Stimulated activated CD4-positive, alpha-beta T cell treated with anti-CD3 and anti-CD28 coated beads, Interleukin-1b, Interleukin-23, amount 100 ng/mL, for 48 hours (primary cell): ENCODE measurements around the gene EPHB6.

Source experiments
- DNase-seq: peaks from one replicate; pipeline ENCODE4 v3.0.0-alpha.2; 2020

The EPHB6 gene

DNA sequence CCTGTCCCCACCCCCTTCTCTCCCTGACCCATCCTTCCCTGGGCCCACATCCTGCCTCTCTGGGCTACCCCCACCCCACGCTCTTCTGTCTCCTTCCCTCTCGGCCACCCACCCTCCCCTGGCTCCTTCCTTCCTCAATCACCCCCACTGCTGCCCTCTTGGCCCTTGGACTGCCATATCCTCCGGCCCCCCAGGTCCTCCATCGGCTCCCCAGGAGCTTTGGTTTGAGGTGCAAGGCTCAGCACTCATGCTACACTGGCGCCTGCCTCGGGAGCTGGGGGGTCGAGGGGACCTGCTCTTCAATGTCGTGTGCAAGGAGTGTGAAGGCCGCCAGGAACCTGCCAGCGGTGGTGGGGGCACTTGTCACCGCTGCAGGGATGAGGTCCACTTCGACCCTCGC is 10.9 kb downstream of the EPHB6 start:
- no peak for DNase-seq

GRCh38 chr7:142866361-142867096 is 11.7 kb downstream of the EPHB6 start:
- DNase-seq = no peak

GRCh38 chr7:142867097-142867378 is 12.2 kb downstream of the EPHB6 start:
- no peak for DNase-seq

- no peak for DNase-seq
Observed at GRCh38 chr7:142867398-142868187, 12.7 kb downstream of the EPHB6 start.

- no peak for DNase-seq
Observed at GRCh38 chr7:142868188-142868985, 13.5 kb downstream of the EPHB6 start.

DNA sequence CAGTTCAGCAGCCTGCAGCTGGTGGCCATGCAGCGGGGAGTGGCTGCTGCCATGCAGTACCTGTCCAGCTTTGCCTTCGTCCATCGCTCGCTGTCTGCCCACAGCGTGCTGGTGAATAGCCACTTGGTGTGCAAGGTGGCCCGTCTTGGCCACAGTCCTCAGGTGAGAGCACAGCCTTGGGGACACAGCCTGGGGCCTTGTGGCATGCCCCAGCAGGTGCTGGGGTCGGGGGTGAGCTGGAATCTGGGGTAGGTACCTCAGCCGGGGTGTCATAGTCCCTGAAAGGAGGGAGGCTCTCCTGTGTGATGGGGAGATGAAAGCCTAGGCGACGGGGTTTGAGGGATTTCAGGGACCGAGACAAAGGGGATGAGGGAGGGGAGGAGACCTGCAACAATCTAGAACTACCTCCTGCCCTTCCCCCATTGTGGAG is 14.1 kb downstream of the EPHB6 start:
- DNase-seq = no peak

DNA sequence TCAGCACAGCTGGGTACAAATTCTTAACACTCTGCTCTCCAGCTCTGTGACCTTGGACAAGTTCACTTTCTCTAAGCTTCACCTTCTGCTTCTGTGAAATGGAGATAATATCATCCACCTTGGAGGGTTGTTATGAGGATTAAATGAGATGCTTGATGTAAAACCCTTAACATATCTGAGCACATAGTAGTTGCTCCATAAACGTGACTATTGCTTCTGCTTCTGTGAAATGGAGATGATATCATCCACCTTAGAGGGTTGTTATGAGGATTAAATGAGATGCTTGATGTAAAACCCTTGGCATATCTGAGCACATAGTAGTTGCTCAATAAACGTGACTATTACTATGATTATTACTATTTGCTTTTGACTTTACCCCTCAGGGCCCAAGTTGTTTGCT is 14.6 kb downstream of the EPHB6 start:
- DNase-seq = no peak

- DNase-seq = no peak
Observed at GRCh38 chr7:142870147-142870559, 15.3 kb downstream of the EPHB6 start.

DNA sequence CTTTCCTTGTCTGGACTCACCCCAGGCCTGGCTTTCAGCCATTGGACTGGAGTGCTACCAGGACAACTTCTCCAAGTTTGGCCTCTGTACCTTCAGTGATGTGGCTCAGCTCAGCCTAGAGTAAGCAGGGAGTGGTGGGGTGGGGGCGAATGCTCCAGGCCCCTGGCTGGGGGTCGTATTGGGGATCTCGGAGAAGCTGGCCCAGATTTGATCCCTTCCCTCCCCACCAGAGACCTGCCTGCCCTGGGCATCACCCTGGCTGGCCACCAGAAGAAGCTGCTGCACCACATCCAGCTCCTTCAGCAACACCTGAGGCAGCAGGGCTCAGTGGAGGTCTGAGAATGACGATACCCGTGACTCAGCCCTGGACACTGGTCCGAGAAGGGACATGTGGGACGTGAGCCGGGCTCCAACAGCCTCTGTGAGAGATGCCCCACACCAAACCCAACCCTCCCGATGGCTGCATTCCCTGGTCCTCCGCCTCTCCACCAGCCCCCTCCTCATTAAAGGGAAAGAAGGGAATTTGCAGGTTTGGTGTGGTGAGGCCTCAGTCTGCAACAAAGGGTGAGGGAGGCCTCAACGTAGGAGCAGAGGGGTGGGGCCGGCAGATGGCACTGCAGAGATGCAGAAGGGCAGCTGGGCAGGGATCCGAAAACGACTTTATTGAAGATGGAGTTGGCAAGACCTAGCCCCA is 15.8 kb downstream of the EPHB6 start:
- no peak for DNase-seq

DNA sequence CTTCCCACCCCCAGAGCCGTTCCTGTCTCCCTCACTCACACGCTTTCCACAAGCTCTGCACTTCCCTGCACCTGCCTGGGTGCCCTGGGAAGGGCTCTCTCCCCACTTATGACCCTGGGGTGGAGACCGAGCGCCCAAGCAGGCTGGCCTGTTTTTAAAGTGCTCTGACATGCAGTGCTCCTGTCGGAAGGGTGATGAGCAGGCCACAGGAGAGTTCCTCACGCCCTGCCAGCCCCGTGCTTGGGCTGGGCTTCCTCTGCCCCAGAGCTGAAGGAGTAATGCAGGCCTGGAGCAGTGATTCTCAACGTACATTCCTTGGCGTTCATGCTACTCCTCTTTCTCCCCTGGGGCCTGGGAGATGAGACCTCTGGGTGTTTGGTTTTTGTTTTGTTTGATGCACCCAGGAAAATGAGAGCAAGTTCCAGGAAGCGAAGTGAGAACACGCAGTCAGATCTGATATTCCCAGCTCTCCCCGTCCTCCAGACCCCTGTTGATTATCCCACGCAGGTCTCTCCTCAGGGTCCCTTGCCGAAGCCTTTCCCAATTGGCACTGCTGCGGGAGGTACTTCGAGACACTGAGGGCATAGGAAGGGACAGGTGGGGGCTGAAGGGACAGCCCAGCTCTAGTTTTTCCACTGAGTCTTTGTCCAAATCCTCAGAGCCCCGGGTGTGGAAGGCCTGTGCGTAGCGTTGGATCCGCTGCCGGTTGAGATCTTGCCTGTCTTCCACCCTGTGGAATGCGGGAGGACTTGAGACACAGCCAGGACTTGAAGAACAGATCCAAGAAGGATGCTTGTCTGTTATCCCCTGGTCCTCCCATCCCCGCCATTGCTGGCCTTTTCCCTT is 16.6 kb downstream of the EPHB6 start:
- DNase-seq = no peak

GRCh38 chr7:142872106-142872675 is 17.3 kb downstream of the EPHB6 start:
- no peak for DNase-seq

GRCh38 chr7:142873281-142873784 is 18.5 kb downstream of the EPHB6 start:
- peak; percentile 53 for DNase-seq

DNA sequence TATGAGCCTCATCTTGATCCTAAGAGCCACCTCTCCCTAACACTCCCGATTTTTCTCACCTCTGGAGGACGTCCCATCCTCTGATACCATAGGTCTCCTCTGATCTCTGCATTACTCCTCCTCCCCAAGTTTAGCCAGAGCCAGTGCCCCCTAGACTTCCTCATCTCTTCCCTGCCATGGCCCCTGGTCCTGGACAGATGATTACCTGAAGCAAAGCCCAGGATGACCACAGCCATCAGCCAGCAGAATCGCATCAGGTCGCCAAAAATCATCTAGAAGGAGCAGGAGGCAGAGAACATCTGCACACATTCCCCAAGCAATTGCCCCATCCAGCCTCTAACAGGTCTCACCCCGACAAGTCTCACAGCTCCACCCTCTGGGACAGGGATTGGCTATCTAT is 19.0 kb downstream of the EPHB6 start:
- no peak for DNase-seq

GRCh38 chr7:142874409-142874808 is 19.5 kb downstream of the EPHB6 start:
- DNase-seq = no peak

DNA sequence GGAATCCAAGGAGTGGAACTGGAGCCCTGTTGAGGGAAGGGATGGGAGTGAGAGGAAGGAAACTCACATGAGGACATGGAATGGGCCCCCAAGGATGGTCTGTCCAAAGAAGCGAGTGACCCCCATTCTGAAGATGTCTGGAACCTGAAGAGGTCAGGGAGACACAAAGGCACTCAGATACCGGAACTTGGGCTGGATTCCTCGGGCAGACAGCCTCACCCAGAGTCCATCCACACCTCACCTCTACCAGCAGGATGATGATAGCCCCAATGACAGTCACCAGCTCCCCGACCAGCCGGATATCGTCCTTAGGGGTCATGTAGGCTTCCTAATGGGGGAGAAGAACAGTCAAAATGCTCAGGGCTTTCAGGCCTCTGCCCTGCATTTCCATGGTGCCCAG is 20.0 kb downstream of the EPHB6 start:
- DNase-seq = no peak

DNA sequence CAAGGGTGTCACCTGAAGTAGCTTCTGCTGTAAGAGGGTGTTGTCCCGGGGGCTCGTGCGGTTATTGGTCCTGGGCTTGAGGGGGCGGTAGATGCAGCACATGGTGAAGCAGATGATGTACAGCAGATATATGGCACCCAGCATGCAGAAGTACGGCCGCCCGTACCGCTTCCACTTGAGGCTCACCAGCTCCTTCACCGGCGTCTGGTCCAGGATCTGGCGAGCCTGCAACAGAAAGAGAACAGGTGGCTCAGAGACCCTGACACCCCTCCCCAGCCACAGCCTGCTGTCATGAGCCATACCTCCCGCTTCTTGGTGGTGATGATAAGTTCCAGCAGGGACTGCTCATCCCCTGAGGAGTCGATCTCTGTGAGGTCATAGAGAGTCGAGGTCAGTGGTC is 20.6 kb downstream of the EPHB6 start:
- no peak for DNase-seq

- DNase-seq = no peak
Observed at GRCh38 chr7:142876236-142876960, 21.5 kb downstream of the EPHB6 start.

DNA sequence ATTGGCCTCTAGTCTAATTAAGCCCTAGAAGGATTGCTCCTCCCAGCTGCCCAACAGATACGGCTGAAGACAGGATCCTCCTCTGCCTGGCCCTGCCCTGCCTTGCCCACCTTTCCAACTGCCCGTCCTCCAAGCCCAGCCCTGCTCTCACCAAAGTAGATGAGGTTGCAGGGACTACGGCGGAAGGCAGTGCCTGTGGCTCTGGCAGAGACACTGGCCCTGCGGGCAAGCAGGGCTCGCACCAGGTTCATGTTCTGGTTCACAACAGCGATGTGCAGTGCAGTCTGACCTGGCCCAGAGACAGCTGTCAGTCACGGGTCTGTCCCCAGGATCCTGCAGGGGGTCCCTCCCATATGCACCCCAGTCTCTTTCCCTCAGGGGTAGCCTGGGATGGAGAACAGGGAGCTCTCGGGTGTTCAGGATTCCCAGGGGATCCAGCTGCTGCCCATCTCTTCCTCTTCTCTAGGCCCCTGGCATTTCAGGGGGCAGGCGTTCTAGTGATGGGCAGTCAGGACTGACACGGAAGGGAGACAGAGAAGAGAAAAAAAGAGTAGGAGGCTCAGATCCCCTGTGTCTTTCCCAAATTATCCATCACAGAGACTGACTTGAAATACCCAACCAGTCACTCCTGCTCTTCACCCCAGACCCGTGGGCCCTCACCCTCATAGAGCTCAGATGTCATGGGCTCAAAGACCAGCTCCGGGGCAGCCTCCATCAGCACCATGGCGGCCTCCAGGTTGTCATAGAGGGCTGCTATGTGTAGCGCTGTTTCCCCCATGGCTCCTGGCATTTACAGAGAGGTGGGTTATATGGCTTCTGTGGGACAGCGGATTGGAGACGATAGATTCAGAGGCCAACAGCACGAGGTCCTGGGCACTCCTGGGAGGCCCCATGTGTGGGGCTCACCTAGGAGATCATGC is 22.4 kb downstream of the EPHB6 start:
- DNase-seq = no peak

- no peak for DNase-seq
Observed at GRCh38 chr7:142878315-142878714, 23.4 kb downstream of the EPHB6 start.

GRCh38 chr7:142879060-142879459 is 24.2 kb downstream of the EPHB6 start:
- no peak for DNase-seq
